Glomerular endothelial cell (primary cell): Measurements from ENCODE around the gene RASAL2. TPM values are rescaled to one million over a fixed set of nuclear protein-coding genes. Genes with fewer than 3 reads are reported as not detected.
A peak's percentile ranks its signal among the peaks of the same experiment; 100 is the strongest.
"Not testable (repeated sequence)": the region's sequence is repeated elsewhere in the genome, so short reads cannot be mapped to it uniquely, and the experiment has no call there.

Source experiments
- DNase-seq: peaks from one replicate; pipeline ENCODE4 v3.0.0-alpha.2; 2011; ENCODE audit warnings: low read depth, low spot score; ENCODE audit errors: extremely low read depth
- total RNA-seq: library from RNA; depleted of rRNA; stranded (reverse); fragments of >200 nt; gene quantifications from 2 replicates; pipeline ENCODE4 v1.2.3, GENCODE V29; 2015

The RASAL2 gene
- total RNA-seq, 1 donor from 2014 or later: 35.9 TPM

GRCh38 chr1:178151831-178152230, 57.9 kb downstream of the RASAL2 start:
- peak; percentile 22 for DNase-seq

GRCh38 chr1:178155481-178156255, 61.8 kb downstream of the RASAL2 start:
- no peak for DNase-seq

DNA sequence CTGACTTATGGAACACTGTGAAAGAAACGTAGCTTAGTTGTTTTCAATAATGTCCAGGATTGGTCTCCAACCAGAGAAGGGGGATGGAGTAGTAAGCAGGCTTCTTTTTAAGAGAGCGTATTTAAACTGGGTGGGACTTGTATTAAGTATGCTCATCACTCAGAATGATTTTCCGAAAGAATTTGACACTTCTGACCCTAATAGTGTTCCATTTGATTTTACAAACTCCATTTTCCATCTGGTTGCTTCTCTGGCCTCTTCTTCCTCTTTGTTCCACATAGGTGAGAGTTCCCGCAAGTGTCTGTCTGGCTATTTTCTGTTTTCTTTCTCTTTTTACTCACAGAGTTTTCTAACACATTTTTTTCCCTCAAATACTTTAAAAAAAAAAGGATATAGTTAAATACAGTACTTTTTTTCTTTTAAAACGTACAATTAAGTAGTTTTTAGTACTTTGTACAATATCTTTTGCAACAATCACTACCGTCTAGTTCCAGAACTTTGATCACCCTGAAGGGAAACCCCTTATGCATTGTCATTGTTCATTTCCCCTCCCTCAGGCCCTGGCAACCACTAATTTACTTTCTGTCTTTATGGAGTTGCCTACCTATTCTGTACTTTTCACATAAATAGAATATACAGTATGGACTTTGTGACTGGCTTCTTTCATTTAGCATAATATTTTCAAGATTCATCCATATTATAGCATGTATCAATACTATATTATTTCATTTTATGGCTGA, 67.0 kb downstream of the RASAL2 start:
- DNase-seq: no peak

- DNase-seq: no peak
These were observed 67.6 kb downstream of the RASAL2 start for GRCh38 chr1:178161516-178161915.

DNA sequence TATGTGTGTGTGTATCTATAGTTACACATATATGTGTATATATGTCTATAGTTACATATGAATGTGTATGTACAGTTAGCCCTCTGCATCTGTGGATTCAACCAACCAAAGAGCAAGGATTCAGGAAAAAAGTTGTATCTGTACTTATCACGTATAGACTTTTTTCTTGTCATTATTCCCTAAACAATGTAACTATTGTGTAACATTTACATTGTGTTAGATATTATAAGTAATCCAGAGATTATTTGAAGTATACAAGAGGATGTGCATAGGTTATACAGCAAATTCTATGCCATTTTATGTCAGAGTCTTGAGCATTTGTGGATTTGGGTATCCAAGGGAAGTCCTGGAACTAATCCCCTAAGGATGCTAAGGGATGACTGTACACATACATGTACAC, 71.3 kb downstream of the RASAL2 start:
- DNase-seq: no peak

- DNase-seq: no peak
These were observed 72.6 kb downstream of the RASAL2 start for GRCh38 chr1:178166429-178167024.

DNA sequence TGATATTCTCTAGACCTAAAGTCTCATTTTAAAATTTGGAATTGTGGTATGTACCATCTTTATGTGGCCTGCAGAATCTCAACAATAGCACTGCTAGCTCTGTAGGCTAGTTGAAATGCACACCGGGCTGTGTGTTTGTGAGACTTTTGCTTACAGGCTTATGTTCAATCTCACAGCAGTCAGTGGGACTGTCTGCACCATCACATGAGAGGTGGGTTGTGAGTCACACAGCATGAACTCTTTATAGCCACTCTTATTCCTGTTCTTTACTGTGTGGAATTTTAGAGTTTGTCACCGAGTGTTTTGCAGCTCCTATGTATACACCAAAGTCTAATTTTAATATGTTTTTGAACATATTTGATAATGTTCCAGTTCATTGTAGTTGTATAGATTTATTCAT, 74.6 kb downstream of the RASAL2 start:
- DNase-seq: no peak

GRCh38 chr1:178169649-178170048, 75.7 kb downstream of the RASAL2 start:
- DNase-seq: no peak

GRCh38 chr1:178172939-178173338, 79.0 kb downstream of the RASAL2 start:
- no peak for DNase-seq

- DNase-seq: no peak
These were observed 80.6 kb downstream of the RASAL2 start for GRCh38 chr1:178174539-178174938.

- DNase-seq: no peak
These were observed 86.5 kb downstream of the RASAL2 start for GRCh38 chr1:178180405-178180804.

DNA sequence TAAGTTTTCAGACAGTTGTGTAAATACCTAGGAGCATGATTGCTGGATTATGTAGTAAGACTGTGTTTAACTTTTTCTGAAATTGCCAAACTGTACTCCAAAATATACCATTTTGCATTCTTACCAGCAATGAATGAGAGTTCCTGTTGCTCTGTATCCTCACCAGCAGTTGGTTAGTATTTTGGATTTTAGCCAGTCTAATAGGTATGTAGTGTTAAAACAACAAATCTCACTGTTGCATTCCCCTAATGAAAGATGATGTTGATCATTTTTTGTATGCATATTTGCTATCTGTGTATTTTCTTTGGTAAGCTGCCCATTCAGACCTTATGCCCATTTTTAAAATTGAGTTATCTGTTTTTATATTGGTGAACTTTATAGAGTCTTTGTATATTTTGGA, 89.9 kb downstream of the RASAL2 start:
- DNase-seq: no peak

DNA sequence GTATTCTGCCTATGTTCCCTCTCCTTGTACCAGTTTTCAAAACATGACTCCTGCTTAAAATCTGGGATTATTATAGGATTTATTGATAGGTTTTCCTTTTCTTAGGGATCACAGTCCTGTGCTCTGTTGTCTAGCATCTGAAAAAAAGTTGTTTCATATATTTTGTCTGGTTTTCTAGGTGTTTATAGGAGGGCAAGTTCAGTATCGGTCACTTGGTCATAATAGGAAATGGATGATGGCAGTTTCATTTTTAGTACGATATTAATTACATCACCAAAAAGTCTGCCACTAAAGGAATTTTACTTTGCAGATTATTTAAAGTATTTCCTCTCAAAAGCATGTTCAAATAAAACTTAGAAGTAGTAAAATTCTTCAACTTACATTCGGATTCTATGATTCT, 94.4 kb downstream of the RASAL2 start:
- DNase-seq: no peak

DNA sequence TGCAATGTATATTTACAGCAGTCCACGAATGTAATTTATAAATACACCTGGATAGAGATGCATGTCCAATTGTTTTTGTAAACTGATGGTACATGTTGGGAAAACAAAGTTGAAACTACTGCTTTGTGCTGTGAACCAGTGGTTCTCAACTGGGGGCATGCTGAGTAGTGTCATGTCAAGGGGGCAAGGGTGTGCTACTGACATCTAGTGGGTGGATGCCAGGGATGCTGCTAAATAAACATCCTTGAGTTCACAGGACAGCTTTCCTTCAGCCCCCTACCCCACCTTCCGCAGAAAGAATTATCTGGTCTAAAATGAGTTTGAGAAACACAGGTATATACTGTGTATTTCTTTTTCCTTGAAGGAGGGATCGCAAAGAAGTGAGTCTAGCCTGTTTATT, 95.9 kb downstream of the RASAL2 start:
- DNase-seq: no peak

DNA sequence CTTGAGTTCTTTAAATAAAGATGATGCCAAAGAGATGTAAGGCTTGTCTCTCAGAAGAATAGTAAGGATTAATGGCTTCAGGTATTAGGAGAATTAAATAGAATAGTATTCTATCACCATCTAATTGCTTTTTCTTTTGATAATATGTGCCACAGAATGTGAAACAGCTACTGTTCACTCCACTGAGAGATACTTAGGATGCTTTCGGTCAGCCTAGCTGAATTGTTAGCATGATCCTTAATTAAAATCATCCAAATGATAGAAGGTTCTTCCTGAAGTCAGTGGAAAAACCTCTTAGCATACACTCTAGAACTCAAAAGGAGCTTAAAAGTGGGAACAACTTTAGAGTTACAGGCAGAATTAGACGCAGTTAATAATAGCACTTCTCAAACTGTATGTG, 97.0 kb downstream of the RASAL2 start:
- DNase-seq: no peak

GRCh38 chr1:178192686-178193085, 98.8 kb downstream of the RASAL2 start:
- DNase-seq: peak; percentile 95

GRCh38 chr1:178196631-178197030, 102.7 kb downstream of the RASAL2 start:
- no peak for DNase-seq

- not testable (repeated sequence) for DNase-seq
These were observed 108.2 kb downstream of the RASAL2 start for GRCh38 chr1:178202095-178202494.

- not testable (repeated sequence) for DNase-seq
These were observed 108.6 kb downstream of the RASAL2 start for GRCh38 chr1:178202546-178202945.

DNA sequence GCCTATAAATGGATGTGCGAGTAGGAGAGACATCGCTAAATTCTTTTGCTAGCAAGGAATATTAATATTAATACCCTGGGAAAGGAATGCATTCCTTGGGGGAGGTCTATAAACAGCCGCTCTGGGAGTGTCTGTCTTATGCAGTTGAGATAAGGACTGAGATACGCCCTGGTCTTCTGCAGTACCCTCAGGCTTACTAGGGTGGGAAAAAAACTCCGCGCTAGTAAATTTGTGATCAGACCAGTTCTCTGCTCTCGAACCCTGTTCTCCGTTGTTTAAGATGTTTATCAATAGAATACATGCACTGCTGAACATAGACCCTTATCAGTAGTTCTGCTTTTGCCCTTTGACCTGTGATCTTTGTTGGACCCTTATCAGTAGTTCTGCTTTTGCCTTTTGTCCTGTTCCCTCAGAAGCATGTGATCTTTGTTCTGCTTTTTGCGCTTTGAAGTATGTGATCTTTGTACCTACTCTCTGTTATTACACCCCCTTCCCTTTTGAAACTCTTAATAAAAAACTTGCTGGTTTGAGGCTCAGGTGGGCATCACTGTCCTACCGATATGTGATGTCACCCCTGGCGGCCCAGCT, 114.5 kb downstream of the RASAL2 start:
- DNase-seq: not testable (repeated sequence)

DNA sequence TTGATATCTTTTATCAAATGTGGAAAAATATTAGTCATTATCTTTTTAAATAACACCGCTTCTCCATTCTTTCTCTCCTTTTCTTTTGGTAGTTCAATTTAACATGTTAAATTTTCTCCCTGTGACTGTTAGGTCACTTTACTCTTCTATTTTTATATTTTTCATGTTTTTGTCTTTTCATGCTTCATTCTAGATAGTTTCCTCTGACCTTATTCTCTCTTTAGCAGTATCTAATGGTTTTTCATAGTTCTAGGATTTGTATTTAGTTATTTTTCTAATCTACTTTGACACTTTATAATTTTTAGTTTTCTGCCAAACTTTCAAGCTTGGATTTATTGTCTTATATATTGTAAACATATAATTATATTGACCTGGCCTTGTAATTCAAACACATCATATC, 116.0 kb downstream of the RASAL2 start:
- DNase-seq: no peak
